AG04449 (cell line): Measurements from ENCODE around the gene ZBED1.

Experiments used
- CTCF ChIA-PET: fragments of 350-600 bp; formaldehyde crosslinking; extraction: SDS; loops from one replicate; lab custom pipeline; 2021; ENCODE audit warnings: antibody characterized with exemption; lab: Yijun Ruan, JAX
- POLR2A ChIA-PET: fragments of 400-600, 350-600 bp; formaldehyde crosslinking; extraction: SDS; loops from one replicate; lab custom pipeline; 2020; ENCODE audit warnings: antibody characterized with exemption, inconsistent platforms; lab: Yijun Ruan, JAX
- DNase-seq: peaks from one replicate; pipeline ENCODE4 v3.0.0-alpha.2; 2010; ENCODE audit warnings: low read depth, low spot score
- H3K4me3 ChIP-seq: 2 replicates; pipeline ENCODE4 v1.5.1; 2011; ENCODE audit warnings: low read depth, mild to moderate bottlenecking, control low read depth, low read length
- TF ChIP-seq, protein P1 (sequence below): IDR thresholded peaks from one replicate; pipeline ENCODE4 v1.5.1; 2011; ENCODE audit warnings: mild to moderate bottlenecking, moderate library complexity, low read length, control low read depth, inconsistent platforms; ENCODE audit not compliant: insufficient read depth; ENCODE audit errors: missing control alignments

The ZBED1 gene

GRCh38 chrX:2500803-2501558, at the start of gene ZBED1, which contains the start of gene DHRSX:
Gene ZBED1, minus strand, starts transcription at chrX:2500976. Its CDS starts 10,257 bp downstream, at chrX:2490719.
Gene DHRSX, minus strand, starts transcription at chrX:2500976. Its CDS starts 51 bp downstream, at chrX:2500925.
- POLR2A ChIA-PET: no interaction called here
- DNase-seq: no peak
- TF ChIP-seq, protein P1, sequence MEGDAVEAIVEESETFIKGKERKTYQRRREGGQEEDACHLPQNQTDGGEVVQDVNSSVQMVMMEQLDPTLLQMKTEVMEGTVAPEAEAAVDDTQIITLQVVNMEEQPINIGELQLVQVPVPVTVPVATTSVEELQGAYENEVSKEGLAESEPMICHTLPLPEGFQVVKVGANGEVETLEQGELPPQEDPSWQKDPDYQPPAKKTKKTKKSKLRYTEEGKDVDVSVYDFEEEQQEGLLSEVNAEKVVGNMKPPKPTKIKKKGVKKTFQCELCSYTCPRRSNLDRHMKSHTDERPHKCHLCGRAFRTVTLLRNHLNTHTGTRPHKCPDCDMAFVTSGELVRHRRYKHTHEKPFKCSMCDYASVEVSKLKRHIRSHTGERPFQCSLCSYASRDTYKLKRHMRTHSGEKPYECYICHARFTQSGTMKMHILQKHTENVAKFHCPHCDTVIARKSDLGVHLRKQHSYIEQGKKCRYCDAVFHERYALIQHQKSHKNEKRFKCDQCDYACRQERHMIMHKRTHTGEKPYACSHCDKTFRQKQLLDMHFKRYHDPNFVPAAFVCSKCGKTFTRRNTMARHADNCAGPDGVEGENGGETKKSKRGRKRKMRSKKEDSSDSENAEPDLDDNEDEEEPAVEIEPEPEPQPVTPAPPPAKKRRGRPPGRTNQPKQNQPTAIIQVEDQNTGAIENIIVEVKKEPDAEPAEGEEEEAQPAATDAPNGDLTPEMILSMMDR: no peak
- CTCF ChIA-PET: no interaction called here
- H3K4me3 ChIP-seq: peak within 1 kb of the TSS; percentile 76

DNA sequence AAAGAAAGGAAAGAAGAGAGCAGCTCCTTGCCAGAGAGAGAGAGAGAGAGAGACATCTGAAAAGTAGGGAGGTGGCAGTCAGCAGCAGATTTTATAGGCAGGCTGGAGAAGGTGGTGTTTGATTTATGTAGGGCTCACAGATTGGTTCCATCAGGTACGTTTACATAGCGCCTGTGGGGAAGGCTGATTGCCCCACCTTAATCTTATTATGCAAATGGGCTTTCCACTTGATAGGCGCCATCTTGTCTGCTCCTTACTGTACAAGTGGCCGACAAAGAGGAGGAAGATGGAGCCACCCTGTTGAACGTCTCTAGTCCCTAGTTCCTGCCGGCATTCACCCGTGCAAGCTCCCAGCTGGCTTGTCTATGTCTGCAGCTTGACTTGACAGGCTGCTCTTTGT, 49.1 kb upstream of the ZBED1 start:
- POLR2A ChIA-PET: no interaction called here
- H3K4me3 ChIP-seq: no peak overlapping the region
- TF ChIP-seq, protein P1: no peak
- no peak for DNase-seq
- CTCF ChIA-PET: no interaction called here

- TF ChIP-seq, protein P1: no peak
- ChIA-PET CTCF (no interaction called here), POLR2A (no interaction called here)
- DNase-seq: no peak
- H3K4me3 ChIP-seq: no peak overlapping the region
Measured at GRCh38 chrX:2548711-2549423, 48.1 kb upstream of the ZBED1 start.

DNA sequence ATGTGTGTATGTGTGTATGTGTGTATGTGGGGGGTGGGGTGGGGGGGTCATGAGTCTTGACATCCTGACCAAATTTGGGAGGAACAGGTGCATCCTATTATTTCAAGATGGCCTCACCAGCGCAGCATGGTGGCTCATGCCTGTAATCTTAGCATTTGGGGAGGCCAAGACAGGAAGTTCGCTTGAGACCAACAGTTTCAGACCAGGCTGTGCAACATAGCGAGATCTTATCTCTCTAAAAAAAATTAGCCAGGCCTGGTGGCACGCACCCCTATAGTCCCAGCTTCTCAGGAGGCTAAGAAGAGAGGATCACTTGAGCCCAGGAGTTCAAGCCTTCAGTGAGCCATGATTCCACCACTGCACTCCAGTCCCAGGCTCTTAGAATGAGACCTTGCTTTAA, 47.0 kb upstream of the ZBED1 start:
- TF ChIP-seq, protein P1: no peak
- H3K4me3 ChIP-seq: no peak overlapping the region
- ChIA-PET POLR2A (no interaction called here), CTCF (no interaction called here)
- DNase-seq: no peak

- CTCF ChIA-PET: no interaction called here
- no peak for DNase-seq
- POLR2A ChIA-PET: no interaction called here
Measured at GRCh38 chrX:2546496-2546895, 45.7 kb upstream of the ZBED1 start.

GRCh38 chrX:2545144-2545543, 44.4 kb upstream of the ZBED1 start:
- no peak overlapping the region for H3K4me3 ChIP-seq
- ChIA-PET CTCF (no interaction called here), POLR2A (no interaction called here)
- no peak for DNase-seq
- TF ChIP-seq, protein P1: no peak

More at GRCh38 chrX:2546496-2546895, 45.7 kb upstream of the ZBED1 start:
- H3K4me3 ChIP-seq: no peak overlapping the region
- TF ChIP-seq, protein P1: no peak
